Heart left ventricle (tissue), 16 donors: ENCODE data around the gene CFAP119. TPM values are rescaled to one million over a fixed set of nuclear protein-coding genes. Genes with fewer than 3 reads are reported as not detected.

ENCODE experiments used
- ATAC-seq, 4 donors: fragments of 200-7000 bp; cut with Tn5 transposase; one replicate each; pipeline ENCODE4 v1.9.1; 2020 to 2022; ENCODE audit warnings: moderate library complexity in 4 of 4, mild to moderate bottlenecking in 3 of 4, moderate number of reproducible peaks in 1 of 4
- DNase-seq, 5 donors: peaks; one replicate each; pipeline ENCODE4 v3.0.0-alpha.2; 2020
- H3K27ac ChIP-seq, 12 donors: fragments of 200-600 bp; sonication (generic) in 4 of 12; one replicate each; pipeline versions ENCODE4 v1.5.0 to v1.8.0; 2016 to 2022; ENCODE audit warnings: mild to moderate bottlenecking in 2 of 12
- H3K27me3 ChIP-seq, 9 donors: fragments of 200-600 bp; sonication (generic) in 2 of 9; one replicate each; pipeline versions ENCODE4 v1.5.1 to v1.8.0; 2016 to 2022; ENCODE audit warnings: mild to moderate bottlenecking in 3 of 9
- H3K36me3 ChIP-seq, 9 donors: fragments of 200-600 bp; sonication (generic) in 2 of 9; one replicate each; pipeline versions ENCODE4 v1.5.0 to v1.8.0; 2018 to 2022; ENCODE audit warnings: mild to moderate bottlenecking in 2 of 9
- H3K4me1 ChIP-seq, 12 donors: fragments of 200-600 bp; sonication (generic) in 4 of 12; one replicate each; pipeline versions ENCODE4 v1.5.0 to v1.8.0; 2016 to 2022; ENCODE audit warnings: mild to moderate bottlenecking in 3 of 12
- H3K4me3 ChIP-seq, 12 donors: fragments of 200-600 bp; sonication (generic) in 4 of 12; one replicate each; pipeline versions ENCODE4 v1.5.0 to v1.8.0; 2017 to 2022; ENCODE audit warnings: mild to moderate bottlenecking in 9 of 12, moderate library complexity in 4 of 12
- H3K9me3 ChIP-seq, 12 donors: fragments of 200-600 bp; sonication (generic) in 4 of 12; one replicate each; pipeline versions ENCODE4 v1.5.0 to v1.8.0; 2016 to 2022; ENCODE audit warnings: mild to moderate bottlenecking in 1 of 12
- POLR2A ChIP-seq, 2 donors: fragments of 450-650 bp; IDR thresholded peaks; one replicate each; pipeline ENCODE4 v1.6.1; 2017; ENCODE audit warnings: antibody characterized with exemption in 2 of 2, mild to moderate bottlenecking in 2 of 2, moderate library complexity in 2 of 2
- WGBS, 4 donors: extraction: QIAGEN DNeasy Blood & Tissue Kit in 2 of 4; methylation state at CpG; one replicate each; pipeline versions ENCODE4 v1.1.5 to v1.1.7; 2013 to 2018; 5-methylcytosine and 5-hydroxymethylcytosine counted together
- intact Hi-C, 10 donors: fragments of 100-400 bp; cut with DNase I; formaldehyde crosslinking; loops; one replicate each; pipeline versions ENCODE4 v1.11.1 to v1.14.2; 2022
- polyA plus RNA-seq, 2 donors: library from polyadenylated mRNA; stranded (reverse); fragments of 200-250 nt; gene quantifications; one replicate each; pipeline ENCODE4 v1.2.3, GENCODE V29; 2013
- total RNA-seq, 9 donors: library from RNA; depleted of rRNA in 2 of 9; stranded (reverse); fragments of >200 nt in 2 of 9; fragmentation: NEBNext Ultra II Directional in 3 of 9; extraction: Animal tissue kit (Norgen Biotek cat#: 25700) in 3 of 9; gene quantifications; one replicate each; pipeline versions ENCODE4 v1.1.0 to v1.2.4, GENCODE V29; 2016 to 2023
- TF ChIP-seq, protein P1 (sequence below), 12 donors: fragments of 200-600 bp; sonication (generic) in 4 of 12; IDR thresholded peaks; one replicate each; pipeline versions ENCODE4 v1.5.0 to v1.8.0; 2018 to 2022; ENCODE audit warnings: antibody characterized with exemption in 12 of 12, mild to moderate bottlenecking in 5 of 12
- donor health status: ischemic (EF 13 %, LVEDD 7.1; RV severe dilation, severe dysfunction).
- donor health status: healthy with polysubstance abuse.
- donor health status: DM: no; HTN: yes; CAD: no.
- donor health status: DM: no; HTN: no; CAD: no.
- donor health status: ischemic (EF 25% LVEDD 6.9; RV normal size, moderate dysfunction).
- donor health status: ischemic (EF 25% LVEDD 5.7; RV mildly dilated, moderate dysfunction).
- donor health status: healthy.
- donor health status: DM: yes; HTN: yes; CAD: no.
- donor health status: ischemic (EF 35%, LVEDD 5.7; RV mildly dilated, moderate dysfunction).
- donor health status: nonischemic (EF 11% LVEDD 7.7; RV severe dilation, severe dysfunction).
- donor health status: DM: yes; HTN: yes; CAD: no.
- donor health status: PGD.
- donor health status: ischemic (EF 29% LVEDD 5.4; RV normal size, mild dysfunction).
- donor health status: nonischemic (EF 23%, LVEDD 6.1; RV moderate dilation, normal function).

Gene CFAP119
- total and polyA plus RNA-seq, 11 donors, result 0.48 to 2.1 (median 1.0) TPM

DNA sequence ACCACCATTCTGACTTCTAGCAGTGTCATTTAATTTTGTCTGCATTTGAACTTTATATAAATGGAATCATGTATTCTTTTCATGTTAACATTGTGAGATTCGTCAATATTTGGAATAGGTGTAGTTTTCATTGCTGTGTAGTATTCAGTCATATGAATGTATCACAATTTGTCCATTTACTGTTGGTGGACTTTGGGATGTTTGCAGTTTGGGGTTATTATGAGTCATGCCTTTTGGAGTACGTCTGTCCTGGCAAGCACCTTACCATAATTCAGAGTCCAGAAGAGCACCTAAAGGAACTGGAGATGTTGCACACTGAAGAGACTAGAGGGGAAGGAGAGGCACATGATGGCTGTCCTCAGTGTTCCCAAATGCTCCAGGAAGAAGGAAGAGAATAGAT is 16.8 kb downstream of the CFAP119 start:
- intact Hi-C loops, result loop anchor here in 1 of 10 donors (5.0 to 10.0 kb wide), 2 partner anchors 48 to 170 kb away; partner anchors contain the start of gene SRCAP
- TF ChIP-seq, protein P1, sequence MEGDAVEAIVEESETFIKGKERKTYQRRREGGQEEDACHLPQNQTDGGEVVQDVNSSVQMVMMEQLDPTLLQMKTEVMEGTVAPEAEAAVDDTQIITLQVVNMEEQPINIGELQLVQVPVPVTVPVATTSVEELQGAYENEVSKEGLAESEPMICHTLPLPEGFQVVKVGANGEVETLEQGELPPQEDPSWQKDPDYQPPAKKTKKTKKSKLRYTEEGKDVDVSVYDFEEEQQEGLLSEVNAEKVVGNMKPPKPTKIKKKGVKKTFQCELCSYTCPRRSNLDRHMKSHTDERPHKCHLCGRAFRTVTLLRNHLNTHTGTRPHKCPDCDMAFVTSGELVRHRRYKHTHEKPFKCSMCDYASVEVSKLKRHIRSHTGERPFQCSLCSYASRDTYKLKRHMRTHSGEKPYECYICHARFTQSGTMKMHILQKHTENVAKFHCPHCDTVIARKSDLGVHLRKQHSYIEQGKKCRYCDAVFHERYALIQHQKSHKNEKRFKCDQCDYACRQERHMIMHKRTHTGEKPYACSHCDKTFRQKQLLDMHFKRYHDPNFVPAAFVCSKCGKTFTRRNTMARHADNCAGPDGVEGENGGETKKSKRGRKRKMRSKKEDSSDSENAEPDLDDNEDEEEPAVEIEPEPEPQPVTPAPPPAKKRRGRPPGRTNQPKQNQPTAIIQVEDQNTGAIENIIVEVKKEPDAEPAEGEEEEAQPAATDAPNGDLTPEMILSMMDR (IDR thresholded peaks at IDR 0.05), result no peak
- no peak for TF ChIP-seq POLR2A (IDR thresholded peaks at IDR 0.05)

GRCh38 chr16:30744183-30744582 is 17.7 kb downstream of the CFAP119 start:
- no peak overlapping the region for H3K4me3 ChIP-seq
- no peaks in the 10 kb centered on the region for H3K27me3 ChIP-seq
- peaks cover 0 to 41% (median 25%) of the 10 kb centered on the region in 12 donors for H3K4me1 ChIP-seq
- ATAC-seq (no peak), DNase-seq (peak in 2 of 5 donors; percentile 51 to 55)
- no peaks in the 10 kb centered on the region for H3K9me3 ChIP-seq
- H3K27ac ChIP-seq, result peak overlapping the region in 9 of 12 donors; percentile 23 to 82 (median 63)
- WGBS, 4 donors, result 54 to 77% (median 72%) methylated on average over 2 of the region's 2 CpGs
- H3K36me3 ChIP-seq, result peaks cover 0 to 55% (median 31%) of the 10 kb centered on the region in 9 donors
- intact Hi-C loops, result loop anchor here in 2 of 10 donors (5.0 to 10.0 kb wide), 2 partner anchors 42 to 171 kb away; no protein-coding TSS in a partner anchor
- no peak for TF ChIP-seq POLR2A (IDR thresholded peaks at IDR 0.05)
- TF ChIP-seq, protein P1 (IDR thresholded peaks at IDR 0.05), result no peak

More for the DNA sequence above, 16.8 kb downstream of the CFAP119 start:
- H3K27ac ChIP-seq, result peak overlapping the region in 2 of 12 donors; percentile 63 to 82
- DNase-seq, result no peak
- ATAC-seq, result no peak
- no peaks in the 10 kb centered on the region for H3K9me3 ChIP-seq
- H3K27me3 ChIP-seq, result no peaks in the 10 kb centered on the region
- H3K4me3 ChIP-seq, result no peak overlapping the region
- H3K4me1 ChIP-seq, result peaks cover 0 to 42% (median 24%) of the 10 kb centered on the region in 12 donors
- peaks cover 0 to 49% (median 25%) of the 10 kb centered on the region in 9 donors for H3K36me3 ChIP-seq
- 79 to 85% (median 79%) methylated on average over 2 of the region's 2 CpGs for WGBS, 4 donors

DNA sequence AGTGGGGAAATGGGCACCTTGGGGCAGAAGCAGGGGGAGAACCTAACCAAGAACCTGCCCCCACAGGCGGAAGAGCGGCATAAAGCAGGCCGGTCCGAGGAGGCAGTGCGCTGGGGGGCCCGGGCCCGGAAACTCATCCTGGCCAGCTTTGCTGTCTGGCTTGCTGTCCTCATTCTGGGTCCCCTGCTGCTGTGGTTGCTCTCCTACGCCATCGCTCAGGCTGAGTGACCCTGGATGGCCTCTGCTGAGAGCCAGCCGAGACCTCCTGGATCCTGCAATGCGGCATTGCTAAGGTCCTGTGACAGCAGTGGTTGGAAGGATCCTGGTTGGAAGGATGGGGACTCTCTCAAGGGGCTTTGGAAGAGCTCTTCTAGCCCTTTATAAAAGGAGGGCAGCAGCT is 18.1 kb downstream of the CFAP119 start:
- Histone ChIP-seq H3K36me3 (peaks cover 0 to 59% (median 36%) of the 10 kb centered on the region in 9 donors), H3K4me3 (no peak overlapping the region), H3K9me3 (no peaks in the 10 kb centered on the region), H3K4me1 (peaks cover 0 to 40% (median 24%) of the 10 kb centered on the region in 12 donors), H3K27me3 (no peaks in the 10 kb centered on the region), H3K27ac (peak overlapping the region in 9 of 12 donors; percentile 23 to 82 (median 63))
- ATAC-seq (peak in 1 of 4 donors; percentile 11), DNase-seq (peak in 3 of 5 donors; percentile 57 to 65 (median 63))
- intact Hi-C loops, result loop anchor here in 2 of 10 donors (5.0 to 10.0 kb wide), 2 partner anchors 41 to 171 kb away; no protein-coding TSS in a partner anchor
- TF ChIP-seq, protein P1 (IDR thresholded peaks at IDR 0.05), result no peak
- TF ChIP-seq POLR2A (IDR thresholded peaks at IDR 0.05), result no peak
- whole genome bisulfite sequencing, 4 donors, result 81 to 92% (median 87%) methylated on average over 11 of the region's 11 CpGs

- 72 to 82% (median 75%) methylated on average over 6 of the region's 6 CpGs for WGBS, 4 donors
- no peak for DNase-seq
- H3K9me3 ChIP-seq, result no peaks in the 10 kb centered on the region
- TF ChIP-seq POLR2A (IDR thresholded peaks at IDR 0.05), result no peak
- TF ChIP-seq, protein P1 (IDR thresholded peaks at IDR 0.05), result no peak
- H3K36me3 ChIP-seq, result peaks cover 0 to 82% (median 58%) of the 10 kb centered on the region in 9 donors
- intact Hi-C loops, result loop anchor here in 2 of 10 donors (5.0 to 10.0 kb wide), 2 partner anchors 39 to 173 kb away; no protein-coding TSS in a partner anchor
- H3K27ac ChIP-seq, result peak overlapping the region in 6 of 12 donors; percentile 49 to 65 (median 55)
- peaks cover 0 to 33% (median 22%) of the 10 kb centered on the region in 12 donors for H3K4me1 ChIP-seq
- ATAC-seq, result peak in 3 of 4 donors; percentile 7 to 32 (median 23)
- H3K4me3 ChIP-seq, result no peak overlapping the region
- no peaks in the 10 kb centered on the region for H3K27me3 ChIP-seq
These were observed 20.4 kb downstream of the CFAP119 start for GRCh38 chr16:30741461-30741914.
